SK-N-MC (cell line): ENCODE data around the gene GRB2.

ENCODE experiments used
- EZH2 ChIP-seq: fragments of 200-600 bp; sonication (generic); IDR thresholded peaks from one replicate; pipeline ENCODE4 v1.6.1; 2017; ENCODE audit warnings: antibody characterized with exemption
- POLR2AphosphoS5 ChIP-seq: IDR thresholded peaks from 2 replicates; pipeline ENCODE4 v1.6.1; 2012; ENCODE audit warnings: mild to moderate bottlenecking, low read depth, low read length, borderline replicate concordance

DNA sequence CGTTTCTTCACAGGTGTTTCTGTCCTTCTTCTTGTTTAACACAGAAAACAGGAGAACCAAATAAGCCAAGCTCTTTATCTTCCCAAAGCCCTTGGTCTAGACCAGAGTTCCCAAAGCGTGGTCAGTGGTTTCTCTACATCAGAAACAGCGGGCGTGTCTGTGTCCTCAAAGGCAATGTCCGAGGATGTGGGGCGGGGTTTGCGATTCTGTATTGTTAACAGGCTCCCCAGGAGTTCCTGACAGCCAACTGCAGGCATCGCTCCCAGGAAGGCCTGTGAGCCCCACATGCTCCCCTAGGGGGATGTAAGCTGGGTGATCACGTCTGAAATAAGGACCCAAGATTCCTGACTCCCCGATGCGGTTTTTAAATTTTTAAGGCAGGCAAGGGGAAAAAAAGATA is 87.8 kb downstream of the GRB2 start:
- TF ChIP-seq POLR2AphosphoS5 (no peak), EZH2 (no peak)
